MM.1S (cell line): ENCODE data around the gene C1orf21.
"Not testable (repeated sequence)": the region's sequence is repeated elsewhere in the genome, so short reads cannot be mapped to it uniquely, and the experiment has no call there.

Experiments used
- DNase-seq: peaks from one replicate; pipeline ENCODE4 v3.0.0-alpha.2; 2015
- H2AFZ ChIP-seq: fragments of 300-600 bp; sonication (generic); 2 replicates; pipeline ENCODE4 v1.6.0; 2016; ENCODE audit warnings: antibody characterized with exemption, low read length
- H3F3A ChIP-seq: fragments of 300-600 bp; sonication (generic); 2 replicates; pipeline ENCODE4 v1.6.1; 2016; ENCODE audit warnings: mild to moderate bottlenecking, antibody characterized with exemption, low read length, moderate library complexity, mixed read lengths; ENCODE audit not compliant: insufficient read depth
- H3K27ac ChIP-seq: fragments of 300-600 bp; sonication (generic); 2 replicates; pipeline ENCODE4 v1.5.1; 2016; ENCODE audit warnings: mild to moderate bottlenecking, low read length
- H3K27me3 ChIP-seq: fragments of 300-600 bp; sonication (generic); replicated peaks from 2 replicates; pipeline ENCODE4 v1.6.0; 2016; ENCODE audit warnings: low read length; ENCODE audit not compliant: insufficient read depth
- H3K36me3 ChIP-seq: fragments of 300-600 bp; sonication (generic); replicated peaks from 2 replicates; pipeline ENCODE4 v1.6.1; 2016; ENCODE audit warnings: mild to moderate bottlenecking, low read length, mixed read lengths; ENCODE audit not compliant: insufficient read depth
- H3K4me1 ChIP-seq: fragments of 300-600 bp; sonication (generic); 2 replicates; pipeline ENCODE4 v1.6.1; 2016; ENCODE audit warnings: low read length, mixed read lengths
- H3K4me2 ChIP-seq: fragments of 300-600 bp; sonication (generic); 2 replicates; pipeline ENCODE4 v1.6.0; 2016; ENCODE audit warnings: low read depth, low read length
- H3K4me3 ChIP-seq: fragments of 300-600 bp; sonication (generic); 2 replicates; pipeline ENCODE4 v1.5.1; 2016; ENCODE audit warnings: low read length, mixed read lengths
- H3K79me2 ChIP-seq: fragments of 300-600 bp; sonication (generic); 2 replicates; pipeline ENCODE4 v1.6.1; 2016; ENCODE audit warnings: mixed run types, low read length, mixed read lengths
- H3K9ac ChIP-seq: fragments of 300-600 bp; sonication (generic); 2 replicates; pipeline ENCODE4 v1.6.1; 2016; ENCODE audit warnings: low read length, mixed read lengths
- H3K9me2 ChIP-seq: fragments of 300-600 bp; sonication (generic); replicated peaks from 2 replicates; pipeline ENCODE4 v1.6.1; 2016; ENCODE audit warnings: mild to moderate bottlenecking, low read length, mixed read lengths; ENCODE audit not compliant: insufficient read depth
- H3K9me3 ChIP-seq: fragments of 300-600 bp; sonication (generic); replicated peaks from 2 replicates; pipeline ENCODE4 v1.6.1; 2016; ENCODE audit warnings: mild to moderate bottlenecking, low read length, mixed read lengths; ENCODE audit not compliant: insufficient read depth
- H4K20me1 ChIP-seq: fragments of 300-600 bp; sonication (generic); 2 replicates; pipeline ENCODE4 v1.6.1; 2016; ENCODE audit warnings: mild to moderate bottlenecking, low read length, moderate library complexity, mixed read lengths; ENCODE audit not compliant: insufficient read depth
- CTCF ChIP-seq: fragments of 300-600 bp; sonication (generic); IDR thresholded peaks from 2 replicates; pipeline ENCODE4 v1.5.1; 2016; ENCODE audit warnings: antibody characterized with exemption, low read length, mixed read lengths
- EZH2 ChIP-seq: fragments of 300-600 bp; sonication (generic); optimal IDR thresholded peaks from 2 replicates; pipeline ENCODE3; 2017; ENCODE audit warnings: low read depth, mild to moderate bottlenecking, antibody characterized with exemption, low read length, mixed read lengths
- EZH2phosphoT487 ChIP-seq: fragments of 300-600 bp; sonication (generic); IDR thresholded peaks from 2 replicates; pipeline ENCODE4 v1.6.1; 2018; ENCODE audit warnings: antibody characterized with exemption, low read length

Gene C1orf21

DNA sequence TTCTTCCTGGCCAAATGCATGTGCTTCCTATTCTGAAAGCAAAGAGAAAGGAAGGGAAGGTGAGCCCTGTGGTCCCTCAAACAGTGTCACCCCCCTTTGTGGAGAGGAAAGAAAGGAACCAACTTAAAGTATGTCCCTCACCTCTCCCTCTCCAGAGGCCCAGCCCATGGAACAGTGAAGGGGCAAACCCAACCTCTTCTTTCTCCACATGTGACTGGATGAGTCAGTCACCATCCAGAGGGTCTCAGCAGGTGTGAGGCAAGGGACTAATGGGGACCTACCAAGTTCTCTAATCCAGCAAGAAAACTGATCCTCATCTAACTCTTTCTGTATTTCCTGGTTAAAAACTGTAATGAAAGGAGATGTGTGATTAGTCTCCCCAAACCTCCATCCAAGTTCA lies 222.2 kb downstream of the C1orf21 start:
- no peaks in the 10 kb centered on the region for H3K27me3 ChIP-seq
- TF ChIP-seq EZH2phosphoT487 (no peak), CTCF (no peak), EZH2 (no peak)

GRCh38 chr1:184610876-184611595 lies 224.2 kb downstream of the C1orf21 start:
- H3K4me1 ChIP-seq, result no peaks in the 10 kb centered on the region
- no peak overlapping the region for H2AFZ ChIP-seq
- H3K9ac ChIP-seq, result no peak overlapping the region
- no peak overlapping the region for H3K27ac ChIP-seq
- H3K9me3 ChIP-seq, result no peaks in the 10 kb centered on the region
- H4K20me1 ChIP-seq, result no peaks in the 10 kb centered on the region
- no peaks in the 10 kb centered on the region for H3K9me2 ChIP-seq
- TF ChIP-seq EZH2 (no peak), CTCF (no peak), EZH2phosphoT487 (no peak)
- H3K36me3 ChIP-seq, result no peaks in the 10 kb centered on the region
- no peaks in the 10 kb centered on the region for H3K27me3 ChIP-seq
- no peak overlapping the region for H3K4me3 ChIP-seq
- no peaks in the 10 kb centered on the region for H3F3A ChIP-seq
- no peaks in the 10 kb centered on the region for H3K79me2 ChIP-seq
- H3K4me2 ChIP-seq, result no peak overlapping the region
- no peak for DNase-seq

More for the DNA sequence above, 222.2 kb downstream of the C1orf21 start:
- DNase-seq, result no peak
- Histone ChIP-seq H2AFZ (no peak overlapping the region), H3K9me3 (no peaks in the 10 kb centered on the region), H3K79me2 (no peaks in the 10 kb centered on the region), H4K20me1 (no peaks in the 10 kb centered on the region), H3K9me2 (no peaks in the 10 kb centered on the region), H3K27ac (no peak overlapping the region), H3K4me3 (no peak overlapping the region), H3K4me2 (no peak overlapping the region), H3K36me3 (no peaks in the 10 kb centered on the region), H3F3A (no peaks in the 10 kb centered on the region), H3K4me1 (0 out of 2 replicates have a peak, but pooled peaks cover 5% of the 10 kb centered on the region), H3K9ac (no peak overlapping the region)

DNA sequence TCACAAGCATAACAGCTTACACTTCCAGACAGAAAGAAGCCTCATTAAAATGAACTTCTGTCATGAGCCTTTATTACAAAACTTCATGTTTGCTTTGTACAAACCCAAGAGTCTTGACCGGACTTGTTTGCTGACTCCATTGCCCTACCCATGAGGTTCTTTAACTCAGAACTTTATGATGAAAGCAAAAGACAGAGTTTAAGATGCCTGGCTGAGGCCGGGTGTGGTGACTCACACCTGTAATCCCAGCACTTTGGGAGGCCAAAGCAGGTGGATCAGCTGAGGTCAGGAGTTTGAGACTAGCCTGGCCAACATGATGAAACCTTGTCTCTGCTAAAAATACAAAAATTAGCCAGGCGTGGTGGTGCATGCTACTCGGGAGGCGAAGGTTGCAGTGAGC lies 225.4 kb downstream of the C1orf21 start:
- not testable (repeated sequence) for DNase-seq, H2AFZ ChIP-seq, H3K4me1 ChIP-seq, H3K36me3 ChIP-seq, H3K4me2 ChIP-seq, H3K9ac ChIP-seq, H3K27me3 ChIP-seq, H3F3A ChIP-seq, H4K20me1 ChIP-seq, H3K27ac ChIP-seq, H3K4me3 ChIP-seq, H3K79me2 ChIP-seq, H3K9me3 ChIP-seq, H3K9me2 ChIP-seq

GRCh38 chr1:184614667-184615066 lies 227.8 kb downstream of the C1orf21 start:
- Histone ChIP-seq H2AFZ (no peak overlapping the region), H3K4me2 (no peak overlapping the region), H3K36me3 (no peaks in the 10 kb centered on the region), H3K9me3 (no peaks in the 10 kb centered on the region), H3K79me2 (no peaks in the 10 kb centered on the region), H3K9me2 (no peaks in the 10 kb centered on the region), H3K27me3 (no peaks in the 10 kb centered on the region), H3K4me1 (no peaks in the 10 kb centered on the region), H3K27ac (no peak overlapping the region), H3K9ac (no peak overlapping the region), H4K20me1 (no peaks in the 10 kb centered on the region), H3F3A (no peaks in the 10 kb centered on the region), H3K4me3 (no peak overlapping the region)
- no peak for DNase-seq
- no peak for TF ChIP-seq EZH2phosphoT487
